A673 (cell line): ENCODE measurements around the gene CYP51A1. TPM values are rescaled to one million over a fixed set of nuclear protein-coding genes. Genes with fewer than 3 reads are reported as not detected.

Source experiments
- BruUV-seq: library from RNA; stranded (reverse); fragments of 400-500 nt; replicated peaks from 2 replicates; lab custom pipeline; 2021; lab: Mats Ljungman, UMichigan
- CTCF ChIA-PET: fragments of 300-600 bp; sonication (Branson Sonifier 250); formaldehyde crosslinking; loops from one replicate; lab custom pipeline; 2022; ENCODE audit warnings: antibody characterized with exemption; lab: Charles Lee
- POLR2A ChIA-PET: fragments of 300-600 bp; sonication (Branson Sonifier 250); formaldehyde crosslinking; loops from one replicate; lab custom pipeline; 2022; ENCODE audit warnings: antibody characterized with exemption; ENCODE audit not compliant: low non-redundant PET; lab: Charles Lee
- DNase-seq: peaks from one replicate; pipeline ENCODE4 v3.0.0-alpha.2; 2015; ENCODE audit warnings: low spot score
- H3K27ac ChIP-seq: fragments of 200-600 bp; sonication (generic); 2 replicates; pipeline ENCODE4 v1.5.1; 2016; ENCODE audit warnings: mixed run types, low read depth, mild to moderate bottlenecking, mixed read lengths, antibody characterized with exemption, low read length; ENCODE audit not compliant: poor library complexity, severe bottlenecking
- H3K27me3 ChIP-seq: fragments of 200-600 bp; sonication (generic); replicated peaks from 2 replicates; pipeline ENCODE4 v1.6.1; 2017; ENCODE audit warnings: mixed run types, low read depth, mild to moderate bottlenecking, mixed read lengths, antibody characterized with exemption, low read length; ENCODE audit not compliant: insufficient read depth, poor library complexity
- H3K36me3 ChIP-seq: fragments of 200-600 bp; sonication (generic); 2 replicates; pipeline ENCODE4 v1.6.1; 2016; ENCODE audit warnings: mixed run types, mild to moderate bottlenecking, mixed read lengths, antibody characterized with exemption, low read length; ENCODE audit not compliant: insufficient read depth, poor library complexity, severe bottlenecking
- H3K4me1 ChIP-seq: fragments of 200-600 bp; sonication (generic); 2 replicates; pipeline ENCODE4 v1.6.1; 2017; ENCODE audit warnings: mixed run types, mild to moderate bottlenecking, mixed read lengths, antibody characterized with exemption, low read length; ENCODE audit not compliant: insufficient read depth, poor library complexity, severe bottlenecking
- H3K4me3 ChIP-seq: fragments of 200-600 bp; sonication (generic); 2 replicates; pipeline ENCODE4 v1.5.1; 2016; ENCODE audit warnings: low read depth, mixed run types, mild to moderate bottlenecking, mixed read lengths, low read length; ENCODE audit not compliant: poor library complexity, severe bottlenecking
- H3K9me3 ChIP-seq: fragments of 200-600 bp; sonication (generic); 2 replicates; pipeline ENCODE4 v1.6.1; 2016; ENCODE audit warnings: mixed run types, low read depth, mild to moderate bottlenecking, mixed read lengths, antibody characterized with exemption, low read length; ENCODE audit not compliant: poor library complexity, severe bottlenecking
- CTCF ChIP-seq: fragments of 300-800, 200-600 bp; sonication (generic); conservative IDR thresholded peaks from 2 replicates; pipeline ENCODE4 v1.5.1; 2017; ENCODE audit warnings: low read depth, mild to moderate bottlenecking, antibody characterized with exemption, low read length, moderate library complexity, mixed read lengths
- EZH2 ChIP-seq: fragments of 200-600 bp; sonication (generic); IDR thresholded peaks from 2 replicates; pipeline ENCODE4 v1.6.1; 2017; ENCODE audit warnings: borderline replicate concordance, low read depth, mild to moderate bottlenecking, mixed read lengths, antibody characterized with exemption, low read length; ENCODE audit not compliant: poor library complexity, severe bottlenecking
- intact Hi-C: fragments of 100-400 bp; cut with micrococcal nuclease; formaldehyde crosslinking; loops from one replicate; pipeline ENCODE4 v1.10.0; 2022; ENCODE audit not compliant: unreplicated experiment
- total RNA-seq: library from RNA; stranded (reverse); gene quantifications from 2 replicates; pipeline ENCODE4 v1.2.3, GENCODE V29; 2021

Gene CYP51A1
- total RNA-seq, 1 experiment from 2014 or later, result 150 TPM

- no peak for DNase-seq
- H3K4me3 ChIP-seq, result no peak overlapping the region
- peaks cover 12% of the 10 kb centered on the region for H3K27me3 ChIP-seq
- no peaks in the 10 kb centered on the region for H3K4me1 ChIP-seq
- ChIA-PET CTCF (no interaction called here), POLR2A (no interaction called here)
- intact Hi-C loops, result no loop called here
- H3K36me3 ChIP-seq, result no peaks in the 10 kb centered on the region
- TF ChIP-seq EZH2 (no peak), CTCF (no peak)
- no peak overlapping the region for H3K27ac ChIP-seq
- no TSS peak for BruUV-seq
- H3K9me3 ChIP-seq, result no peaks in the 10 kb centered on the region
These were observed 24.6 kb upstream of the CYP51A1 start for GRCh38 chr7:92158660-92159575.

DNA sequence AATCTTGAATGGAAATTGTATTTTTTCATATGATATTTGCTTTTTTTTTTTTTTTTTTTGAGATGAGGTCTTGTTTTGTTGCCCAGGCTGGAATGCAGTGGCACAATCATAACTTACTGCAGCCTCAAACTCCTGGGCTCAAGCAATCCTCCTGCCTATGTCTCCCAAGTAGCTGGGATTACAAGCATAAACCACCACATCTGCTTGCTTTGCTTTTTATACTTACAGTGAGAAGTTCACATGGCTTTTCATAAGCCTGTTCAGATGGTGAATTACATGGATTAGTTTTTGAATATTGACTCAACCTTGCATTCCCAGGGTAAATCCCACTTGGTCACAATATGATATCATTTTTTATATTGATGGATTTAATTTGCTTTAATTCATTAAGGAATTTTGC is 22.7 kb upstream of the CYP51A1 start:
- H3K9me3 ChIP-seq, result no peaks in the 10 kb centered on the region
- H3K27me3 ChIP-seq, result no peaks in the 10 kb centered on the region
- no peak overlapping the region for H3K27ac ChIP-seq
- no peaks in the 10 kb centered on the region for H3K36me3 ChIP-seq
- intact Hi-C loops, result no loop called here
- ChIA-PET POLR2A (no interaction called here), CTCF (no interaction called here)
- H3K4me3 ChIP-seq, result no peak overlapping the region
- BruUV-seq, result no TSS peak
- no peak for DNase-seq
- H3K4me1 ChIP-seq, result no peaks in the 10 kb centered on the region
- TF ChIP-seq EZH2, result no peak
- TF ChIP-seq CTCF, result no peak

- H3K4me1 ChIP-seq, result no peaks in the 10 kb centered on the region
- H3K27ac ChIP-seq, result no peak overlapping the region
- no TSS peak for BruUV-seq
- no peaks in the 10 kb centered on the region for H3K9me3 ChIP-seq
- no peak for DNase-seq
- ChIA-PET POLR2A (no interaction called here), CTCF (no interaction called here)
- no peak overlapping the region for H3K4me3 ChIP-seq
- intact Hi-C loops, result no loop called here
- TF ChIP-seq CTCF (no peak), EZH2 (no peak)
- no peaks in the 10 kb centered on the region for H3K27me3 ChIP-seq
- no peaks in the 10 kb centered on the region for H3K36me3 ChIP-seq
These were observed 20.9 kb upstream of the CYP51A1 start for GRCh38 chr7:92155108-92155739.
